HT-29 (cell line): ENCODE results near the gene ITGAL. TPM values are rescaled to one million over a fixed set of nuclear protein-coding genes. Genes with fewer than 3 reads are reported as not detected.
"Not testable (repeated sequence)": the region's sequence is repeated elsewhere in the genome, so short reads cannot be mapped to it uniquely, and the experiment has no call there.

Source experiments
- DNase-seq: peaks from one replicate; pipeline ENCODE4 v3.0.0-alpha.2; 2015; ENCODE audit warnings: low spot score
- total RNA-seq: library from RNA; depleted of rRNA; stranded (reverse); fragments of >200 nt; shearing (Covaris generic); gene quantifications from 2 replicates; pipeline ENCODE4 v1.2.3, GENCODE V29; 2014

Gene ITGAL
- total RNA-seq, 1 experiment from 2014 or later: not detected

- peak; percentile 86 for DNase-seq
Measured at GRCh38 chr16:30491744-30492308, 19.3 kb downstream of the ITGAL start.

GRCh38 chr16:30493941-30494488 is 21.5 kb downstream of the ITGAL start:
- no peak for DNase-seq

- no peak for DNase-seq
Measured at GRCh38 chr16:30494709-30495108, 22.2 kb downstream of the ITGAL start.

- DNase-seq: no peak
Measured at GRCh38 chr16:30499284-30499683, 26.7 kb downstream of the ITGAL start.

GRCh38 chr16:30503403-30504296 is 31.1 kb downstream of the ITGAL start:
- no peak for DNase-seq

GRCh38 chr16:30509081-30509765 is 36.7 kb downstream of the ITGAL start:
- DNase-seq: no peak

GRCh38 chr16:30510376-30510938 is 37.9 kb downstream of the ITGAL start:
- DNase-seq: no peak

- DNase-seq: no peak
Measured at GRCh38 chr16:30511509-30511908, 39.0 kb downstream of the ITGAL start.

- no peak for DNase-seq
Measured at GRCh38 chr16:30515275-30515674, 42.7 kb downstream of the ITGAL start.

- DNase-seq: no peak
Measured at GRCh38 chr16:30518552-30518951, 46.0 kb downstream of the ITGAL start.

- no peak for DNase-seq
Measured at GRCh38 chr16:30519120-30520049, 46.8 kb downstream of the ITGAL start.

GRCh38 chr16:30521476-30521872 is 48.9 kb downstream of the ITGAL start:
- DNase-seq: no peak

GRCh38 chr16:30521873-30522641 is 49.5 kb downstream of the ITGAL start:
- peak; percentile 47 for DNase-seq

- DNase-seq: not testable (repeated sequence)
Measured at GRCh38 chr16:30522702-30523463, 50.3 kb downstream of the ITGAL start.

GRCh38 chr16:30523768-30524574 is 51.4 kb downstream of the ITGAL start:
- no peak for DNase-seq

- DNase-seq: no peak
Measured at GRCh38 chr16:30524575-30525568, 52.3 kb downstream of the ITGAL start.

- no peak for DNase-seq
Measured at GRCh38 chr16:30525844-30526136, 53.2 kb downstream of the ITGAL start.
